ENCODE data around the gene CD93. TPM values are rescaled to one million over a fixed set of nuclear protein-coding genes. Genes with fewer than 3 reads are reported as not detected.

Gene CD93
- total RNA-seq, 1 donor from 2014 or later = 0.02 TPM

DNA sequence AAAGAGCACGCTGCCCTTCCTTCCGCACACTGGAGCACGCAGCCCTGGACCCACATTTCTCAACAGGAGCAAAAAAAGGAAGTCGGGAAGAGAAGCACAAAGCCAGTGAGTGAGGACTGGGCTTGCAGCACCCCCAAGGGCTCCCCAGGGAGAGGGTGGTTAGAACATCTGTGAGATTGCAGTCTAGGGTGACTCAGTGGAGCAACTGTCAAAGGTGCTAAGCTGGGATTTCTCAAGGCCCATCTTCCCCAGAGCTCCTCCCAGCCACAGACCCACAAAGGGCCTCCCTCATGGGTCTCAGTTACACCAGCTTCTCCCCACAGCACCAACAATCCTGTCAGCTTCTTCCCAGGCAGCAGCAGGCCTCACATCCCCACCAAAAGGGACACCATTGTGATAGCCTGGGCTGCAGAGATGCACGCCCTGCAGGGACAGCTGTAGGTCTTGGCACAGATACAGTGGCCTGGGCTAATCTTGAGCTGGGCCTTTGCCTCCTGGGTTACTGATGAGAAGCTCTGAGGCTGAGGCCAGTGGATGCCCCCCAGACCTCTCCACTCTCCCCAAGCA is 39.6 kb upstream of the CD93 start:
- Histone ChIP-seq H3K27me3 (ENCODE audit: insufficient read depth, low read length) (peaks cover 3% of the 10 kb centered on the region), H3K9ac (ENCODE audit: low read length) (no peak overlapping the region), H3K27ac (ENCODE audit: low read depth, low read length) (no peak overlapping the region), H3K4me2 (ENCODE audit: low read length) (no peak overlapping the region), H2AFZ (ENCODE audit: low read depth, low read length) (no peak overlapping the region), H3K36me3 (ENCODE audit: insufficient read depth, low read length) (no peaks in the 10 kb centered on the region), H4K20me1 (ENCODE audit: insufficient read depth, low read length) (no peaks in the 10 kb centered on the region), H3K4me1 (ENCODE audit: insufficient read depth, low read length) (no peaks in the 10 kb centered on the region), H3K79me2 (ENCODE audit: insufficient read depth, low read length) (no peaks in the 10 kb centered on the region), H3K4me3 (ENCODE audit: insufficient read depth, low read depth, low read length) (no peak overlapping the region), H3K9me3 (ENCODE audit: insufficient read depth, low read depth, low read length) (no peaks in the 10 kb centered on the region)
- no peaks in the 10 kb centered on the region for H3K36me3 Mint-ChIP-seq (ENCODE audit: low read depth, unreplicated experiment)
- peaks cover 16% of the 10 kb centered on the region for H3K4me1 Mint-ChIP-seq (ENCODE audit: low read depth, unreplicated experiment)
- DNase-seq (ENCODE audit: low read depth) (no peak), FAIRE-seq (no peak)
- H3K4me3 Mint-ChIP-seq (ENCODE audit: unreplicated experiment) = no peak overlapping the region
- H3K27ac Mint-ChIP-seq (ENCODE audit: unreplicated experiment) = no peak overlapping the region
- TF ChIP-seq, protein P1, sequence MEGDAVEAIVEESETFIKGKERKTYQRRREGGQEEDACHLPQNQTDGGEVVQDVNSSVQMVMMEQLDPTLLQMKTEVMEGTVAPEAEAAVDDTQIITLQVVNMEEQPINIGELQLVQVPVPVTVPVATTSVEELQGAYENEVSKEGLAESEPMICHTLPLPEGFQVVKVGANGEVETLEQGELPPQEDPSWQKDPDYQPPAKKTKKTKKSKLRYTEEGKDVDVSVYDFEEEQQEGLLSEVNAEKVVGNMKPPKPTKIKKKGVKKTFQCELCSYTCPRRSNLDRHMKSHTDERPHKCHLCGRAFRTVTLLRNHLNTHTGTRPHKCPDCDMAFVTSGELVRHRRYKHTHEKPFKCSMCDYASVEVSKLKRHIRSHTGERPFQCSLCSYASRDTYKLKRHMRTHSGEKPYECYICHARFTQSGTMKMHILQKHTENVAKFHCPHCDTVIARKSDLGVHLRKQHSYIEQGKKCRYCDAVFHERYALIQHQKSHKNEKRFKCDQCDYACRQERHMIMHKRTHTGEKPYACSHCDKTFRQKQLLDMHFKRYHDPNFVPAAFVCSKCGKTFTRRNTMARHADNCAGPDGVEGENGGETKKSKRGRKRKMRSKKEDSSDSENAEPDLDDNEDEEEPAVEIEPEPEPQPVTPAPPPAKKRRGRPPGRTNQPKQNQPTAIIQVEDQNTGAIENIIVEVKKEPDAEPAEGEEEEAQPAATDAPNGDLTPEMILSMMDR (IDR thresholded peaks at IDR 0.05; ENCODE audit: insufficient read depth, low read depth, low read length) = no peak
- TF ChIP-seq EZH2 (IDR thresholded peaks at IDR 0.05; ENCODE audit: insufficient read depth, low read length) = no peak
- H3K9me3 Mint-ChIP-seq (ENCODE audit: unreplicated experiment) = no peaks in the 10 kb centered on the region
- peaks cover 41% of the 10 kb centered on the region for H3K27me3 Mint-ChIP-seq (ENCODE audit: low read depth, unreplicated experiment)

DNA sequence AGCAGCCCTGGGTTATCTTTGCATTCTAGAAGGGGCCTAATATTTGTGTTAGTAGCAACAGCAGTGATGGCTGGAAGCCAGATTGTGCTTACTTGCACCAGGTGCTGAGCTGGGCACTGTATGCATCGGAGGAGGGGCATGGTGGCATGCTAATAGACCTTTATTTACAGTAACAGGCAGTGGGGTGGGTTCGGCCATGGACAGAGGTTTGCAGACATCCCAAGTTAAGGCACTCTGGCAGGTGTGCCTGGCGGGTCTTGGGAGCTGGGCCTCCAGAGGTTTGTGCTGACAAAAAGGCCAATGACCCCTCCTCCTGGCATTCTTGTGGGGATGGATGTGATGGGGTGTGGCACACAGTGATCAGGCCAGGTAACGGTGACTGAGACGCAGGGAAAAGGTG is 39.0 kb upstream of the CD93 start:
- no peak overlapping the region for H3K4me3 Mint-ChIP-seq (ENCODE audit: unreplicated experiment)

DNA sequence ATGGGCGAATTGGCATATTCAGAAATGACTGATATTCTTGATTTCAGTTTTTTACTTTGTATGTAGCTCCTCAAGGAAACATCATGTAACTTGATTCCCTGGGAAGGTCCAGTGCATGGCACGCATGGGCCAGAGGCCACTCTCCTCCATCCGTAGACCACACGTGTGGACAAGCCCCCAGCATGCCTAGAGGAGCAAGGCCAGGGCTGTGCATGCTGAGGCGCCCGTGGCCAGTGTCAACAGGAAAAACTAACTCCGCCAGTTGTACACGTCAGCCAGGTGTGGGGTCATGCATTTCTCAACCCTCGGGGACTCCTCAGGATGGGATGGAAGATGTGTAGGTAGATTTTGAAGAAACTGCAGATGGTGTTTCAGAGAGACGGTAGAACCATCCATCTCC is 37.8 kb upstream of the CD93 start:
- Mint-ChIP-seq H3K4me3 (ENCODE audit: unreplicated experiment) (no peak overlapping the region), H3K36me3 (ENCODE audit: low read depth, unreplicated experiment) (no peaks in the 10 kb centered on the region), H3K27me3 (ENCODE audit: low read depth, unreplicated experiment) (peaks cover 48% of the 10 kb centered on the region), H3K27ac (ENCODE audit: unreplicated experiment) (no peak overlapping the region), H3K4me1 (ENCODE audit: low read depth, unreplicated experiment) (peaks cover 16% of the 10 kb centered on the region), H3K9me3 (ENCODE audit: unreplicated experiment) (peaks cover 4% of the 10 kb centered on the region)
- Histone ChIP-seq H3K27me3 (ENCODE audit: insufficient read depth, low read length) (peaks cover 3% of the 10 kb centered on the region), H3K9ac (ENCODE audit: low read length) (no peak overlapping the region), H3K9me3 (ENCODE audit: insufficient read depth, low read depth, low read length) (no peaks in the 10 kb centered on the region), H3K4me1 (ENCODE audit: insufficient read depth, low read length) (no peaks in the 10 kb centered on the region), H3K36me3 (ENCODE audit: insufficient read depth, low read length) (no peaks in the 10 kb centered on the region), H4K20me1 (ENCODE audit: insufficient read depth, low read length) (no peaks in the 10 kb centered on the region), H3K4me2 (ENCODE audit: low read length) (no peak overlapping the region), H3K4me3 (ENCODE audit: insufficient read depth, low read depth, low read length) (no peak overlapping the region), H3K79me2 (ENCODE audit: insufficient read depth, low read length) (no peaks in the 10 kb centered on the region), H2AFZ (ENCODE audit: low read depth, low read length) (no peak overlapping the region), H3K27ac (ENCODE audit: low read depth, low read length) (no peak overlapping the region)
- FAIRE-seq (no peak), DNase-seq (ENCODE audit: low read depth) (no peak)
- TF ChIP-seq, protein P1 (IDR thresholded peaks at IDR 0.05; ENCODE audit: insufficient read depth, low read depth, low read length) = no peak
- no peak for TF ChIP-seq EZH2 (IDR thresholded peaks at IDR 0.05; ENCODE audit: insufficient read depth, low read length)

More for the DNA sequence above, 39.0 kb upstream of the CD93 start:
- H3K9ac ChIP-seq (ENCODE audit: low read length) = no peak overlapping the region
- Mint-ChIP-seq H3K27me3 (ENCODE audit: low read depth, unreplicated experiment) (peaks cover 45% of the 10 kb centered on the region), H3K36me3 (ENCODE audit: low read depth, unreplicated experiment) (no peaks in the 10 kb centered on the region), H3K27ac (ENCODE audit: unreplicated experiment) (no peak overlapping the region), H3K9me3 (ENCODE audit: unreplicated experiment) (peaks cover 2% of the 10 kb centered on the region), H3K4me1 (ENCODE audit: low read depth, unreplicated experiment) (peaks cover 16% of the 10 kb centered on the region)
- H3K36me3 ChIP-seq (ENCODE audit: insufficient read depth, low read length) = no peaks in the 10 kb centered on the region
- H3K4me1 ChIP-seq (ENCODE audit: insufficient read depth, low read length) = no peaks in the 10 kb centered on the region
- no peaks in the 10 kb centered on the region for H4K20me1 ChIP-seq (ENCODE audit: insufficient read depth, low read length)
- H3K27me3 ChIP-seq (ENCODE audit: insufficient read depth, low read length) = peaks cover 3% of the 10 kb centered on the region
- DNase-seq (ENCODE audit: low read depth) = no peak
- H3K9me3 ChIP-seq (ENCODE audit: insufficient read depth, low read depth, low read length) = no peaks in the 10 kb centered on the region
- TF ChIP-seq, protein P1 (IDR thresholded peaks at IDR 0.05; ENCODE audit: insufficient read depth, low read depth, low read length) = no peak
- TF ChIP-seq EZH2 (IDR thresholded peaks at IDR 0.05; ENCODE audit: insufficient read depth, low read length) = no peak
- no peak overlapping the region for H3K4me3 ChIP-seq (ENCODE audit: insufficient read depth, low read depth, low read length)
- FAIRE-seq = no peak
- H3K4me2 ChIP-seq (ENCODE audit: low read length) = no peak overlapping the region
- no peak overlapping the region for H3K27ac ChIP-seq (ENCODE audit: low read depth, low read length)
- no peaks in the 10 kb centered on the region for H3K79me2 ChIP-seq (ENCODE audit: insufficient read depth, low read length)
- H2AFZ ChIP-seq (ENCODE audit: low read depth, low read length) = no peak overlapping the region

Data from astrocyte (in vitro differentiated cells and primary cell).